Activated T-cell treated with anti-CD3 and anti-CD28 coated beads, Interleukin-2, amount 50 U/mL, for 48 hours (primary cell): Measurements from ENCODE around the gene CCDC116.

Source experiments
- DNase-seq, 2 experiments: peaks; one replicate each; pipeline ENCODE4 v3.0.0-alpha.2; 2020

The CCDC116 gene

GRCh38 chr22:21684492-21685163 is 52.1 kb downstream of the CCDC116 start:
- DNase-seq, result no peak

- DNase-seq, result no peak
These were observed 52.6 kb downstream of the CCDC116 start for GRCh38 chr22:21685164-21685513.

GRCh38 chr22:21686193-21686608 is 53.6 kb downstream of the CCDC116 start:
- no peak for DNase-seq
